GM18520 (cell line): ENCODE results near the gene ACKR4.
"Not testable (repeated sequence)": the region's sequence is repeated elsewhere in the genome, so short reads cannot be mapped to it uniquely, and the experiment has no call there.

ENCODE experiments used
- ATAC-seq: cut with Tn5 transposase; IDR thresholded peaks from one replicate; pipeline ENCODE4 v1.9.1; 2021; ENCODE audit not compliant: unreplicated experiment

ACKR4 gene

GRCh38 chr3:132638706-132639105, 41.6 kb downstream of the ACKR4 start:
- ATAC-seq, result no peak

- not testable (repeated sequence) for ATAC-seq
These were observed 44.4 kb downstream of the ACKR4 start for GRCh38 chr3:132641427-132641826.

- no peak for ATAC-seq
These were observed 44.9 kb downstream of the ACKR4 start for GRCh38 chr3:132641837-132642538.

GRCh38 chr3:132642539-132642847, 45.4 kb downstream of the ACKR4 start:
- no peak for ATAC-seq

GRCh38 chr3:132643366-132643765, 46.3 kb downstream of the ACKR4 start:
- no peak for ATAC-seq

- ATAC-seq, result no peak
These were observed 48.0 kb downstream of the ACKR4 start for GRCh38 chr3:132645058-132645457.

DNA sequence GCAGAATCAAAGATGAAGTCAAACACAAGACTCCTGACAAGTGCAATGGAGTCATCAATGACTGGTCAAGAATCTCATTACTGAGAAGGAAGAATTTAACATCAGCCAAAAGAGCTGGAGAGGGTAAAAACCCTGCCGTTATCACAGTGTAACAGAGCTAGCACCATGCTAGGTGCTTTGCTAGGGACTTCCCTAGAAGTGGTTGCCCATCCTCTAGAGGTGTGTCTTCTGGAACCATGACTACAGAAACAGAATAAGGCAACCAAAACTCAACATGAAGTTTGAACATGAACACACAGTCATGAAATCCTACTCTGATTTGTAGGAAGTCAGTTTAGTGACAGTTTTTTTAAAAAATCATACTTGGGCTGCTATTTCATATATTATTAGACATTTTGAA, 53.1 kb downstream of the ACKR4 start:
- ATAC-seq, result no peak
